Loucy (cell line): ENCODE measurements around the gene GALNT18.

ENCODE experiments used
- H2AFZ ChIP-seq: fragments of 200-600 bp; sonication (generic); 2 replicates; pipeline ENCODE4 v1.6.0; 2016; ENCODE audit warnings: antibody characterized with exemption, mild to moderate bottlenecking, low read length, moderate library complexity
- H3F3A ChIP-seq: fragments of 200-600 bp; 2 replicates; pipeline ENCODE4 v1.6.0; 2016; ENCODE audit warnings: antibody characterized with exemption, low read depth, mild to moderate bottlenecking
- H3K27me3 ChIP-seq: fragments of 200-600 bp; sonication (generic); 2 replicates; pipeline ENCODE4 v1.6.1; 2014; ENCODE audit warnings: low read length, mild to moderate bottlenecking; ENCODE audit not compliant: insufficient read depth, poor library complexity, severe bottlenecking
- H3K36me3 ChIP-seq: fragments of 200-600 bp; sonication (generic); 2 replicates; pipeline ENCODE4 v1.6.1; 2016; ENCODE audit warnings: low read length; ENCODE audit not compliant: insufficient read depth
- H3K4me1 ChIP-seq: fragments of 200-600 bp; sonication (generic); 2 replicates; pipeline ENCODE4 v1.5.1; 2014; ENCODE audit warnings: low read length, mild to moderate bottlenecking; ENCODE audit not compliant: insufficient read depth, poor library complexity, severe bottlenecking
- H3K4me2 ChIP-seq: fragments of 200-600 bp; sonication (generic); 2 replicates; pipeline ENCODE4 v1.6.0; 2014; ENCODE audit warnings: antibody characterized with exemption, low read length, low read depth, mild to moderate bottlenecking; ENCODE audit not compliant: poor library complexity, severe bottlenecking
- H3K4me3 ChIP-seq: fragments of 200-600 bp; sonication (generic); 2 replicates; pipeline ENCODE4 v1.5.1; 2014; ENCODE audit warnings: low read length, mild to moderate bottlenecking, mixed read lengths; ENCODE audit not compliant: poor library complexity, severe bottlenecking
- H3K79me2 ChIP-seq: fragments of 200-600 bp; sonication (generic); 2 replicates; pipeline ENCODE4 v1.6.1; 2014; ENCODE audit warnings: low read length; ENCODE audit not compliant: insufficient read depth
- H3K9ac ChIP-seq: fragments of 200-600 bp; sonication (generic); 2 replicates; pipeline ENCODE4 v1.6.0; 2014; ENCODE audit warnings: mild to moderate bottlenecking, low read depth, low read length, moderate library complexity; ENCODE audit not compliant: poor library complexity, severe bottlenecking
- H3K9me2 ChIP-seq: fragments of 200-600 bp; sonication (generic); replicated peaks from 2 replicates; pipeline ENCODE4 v1.6.1; 2016; ENCODE audit warnings: low read depth, low read length, mixed read lengths
- H3K9me3 ChIP-seq: fragments of 200-600 bp; sonication (generic); 2 replicates; pipeline ENCODE4 v1.6.1; 2014; ENCODE audit warnings: mild to moderate bottlenecking, antibody characterized with exemption, low read length, low read depth; ENCODE audit not compliant: insufficient read depth
- H4K20me1 ChIP-seq: fragments of 200-600 bp; sonication (generic); 2 replicates; pipeline ENCODE4 v1.6.0; 2014; ENCODE audit warnings: antibody characterized with exemption, low read length, mild to moderate bottlenecking; ENCODE audit not compliant: insufficient read depth, poor library complexity, severe bottlenecking
- EZH2phosphoT487 ChIP-seq: fragments of 200-600 bp; IDR thresholded peaks from 2 replicates; pipeline ENCODE4 v1.6.1; 2018; ENCODE audit warnings: antibody characterized with exemption, mild to moderate bottlenecking, moderate library complexity, borderline replicate concordance
- TF ChIP-seq, protein P1 (sequence below): fragments of 200-600 bp; sonication (generic); conservative IDR thresholded peaks from 2 replicates; pipeline ENCODE4 v1.5.1; 2014; ENCODE audit warnings: mild to moderate bottlenecking, antibody characterized with exemption, low read length

The GALNT18 gene

GRCh38 chr11:11246166-11246565 lies 375.6 kb downstream of the GALNT18 start:
- no peaks in the 10 kb centered on the region for H3K9me3 ChIP-seq
- peaks cover 10% of the 10 kb centered on the region for H3K4me1 ChIP-seq
- H3K27me3 ChIP-seq = no peaks in the 10 kb centered on the region
- H2AFZ ChIP-seq = no peak overlapping the region
- H3K9me2 ChIP-seq = no peaks in the 10 kb centered on the region
- TF ChIP-seq EZH2phosphoT487 = no peak
- TF ChIP-seq, protein P1, sequence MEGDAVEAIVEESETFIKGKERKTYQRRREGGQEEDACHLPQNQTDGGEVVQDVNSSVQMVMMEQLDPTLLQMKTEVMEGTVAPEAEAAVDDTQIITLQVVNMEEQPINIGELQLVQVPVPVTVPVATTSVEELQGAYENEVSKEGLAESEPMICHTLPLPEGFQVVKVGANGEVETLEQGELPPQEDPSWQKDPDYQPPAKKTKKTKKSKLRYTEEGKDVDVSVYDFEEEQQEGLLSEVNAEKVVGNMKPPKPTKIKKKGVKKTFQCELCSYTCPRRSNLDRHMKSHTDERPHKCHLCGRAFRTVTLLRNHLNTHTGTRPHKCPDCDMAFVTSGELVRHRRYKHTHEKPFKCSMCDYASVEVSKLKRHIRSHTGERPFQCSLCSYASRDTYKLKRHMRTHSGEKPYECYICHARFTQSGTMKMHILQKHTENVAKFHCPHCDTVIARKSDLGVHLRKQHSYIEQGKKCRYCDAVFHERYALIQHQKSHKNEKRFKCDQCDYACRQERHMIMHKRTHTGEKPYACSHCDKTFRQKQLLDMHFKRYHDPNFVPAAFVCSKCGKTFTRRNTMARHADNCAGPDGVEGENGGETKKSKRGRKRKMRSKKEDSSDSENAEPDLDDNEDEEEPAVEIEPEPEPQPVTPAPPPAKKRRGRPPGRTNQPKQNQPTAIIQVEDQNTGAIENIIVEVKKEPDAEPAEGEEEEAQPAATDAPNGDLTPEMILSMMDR = no peak
- H3K4me2 ChIP-seq = no peak overlapping the region
- no peak overlapping the region for H3K4me3 ChIP-seq
- no peaks in the 10 kb centered on the region for H3K36me3 ChIP-seq
- no peaks in the 10 kb centered on the region for H4K20me1 ChIP-seq
- no peak overlapping the region for H3K9ac ChIP-seq
- no peaks in the 10 kb centered on the region for H3K79me2 ChIP-seq
- no peaks in the 10 kb centered on the region for H3F3A ChIP-seq

GRCh38 chr11:11245453-11245852 lies 376.4 kb downstream of the GALNT18 start:
- no peak overlapping the region for H3K9ac ChIP-seq
- H3K36me3 ChIP-seq = no peaks in the 10 kb centered on the region
- H3K4me3 ChIP-seq = no peak overlapping the region
- H3K9me3 ChIP-seq = no peaks in the 10 kb centered on the region
- no peaks in the 10 kb centered on the region for H3K9me2 ChIP-seq
- H3K4me1 ChIP-seq = peaks cover 10% of the 10 kb centered on the region
- TF ChIP-seq, protein P1 = no peak
- no peaks in the 10 kb centered on the region for H4K20me1 ChIP-seq
- no peaks in the 10 kb centered on the region for H3K79me2 ChIP-seq
- no peaks in the 10 kb centered on the region for H3K27me3 ChIP-seq
- no peak overlapping the region for H3K4me2 ChIP-seq
- H2AFZ ChIP-seq = no peak overlapping the region
- H3F3A ChIP-seq = no peaks in the 10 kb centered on the region

- H3K9ac ChIP-seq = no peak overlapping the region
- TF ChIP-seq, protein P1 = no peak
- TF ChIP-seq EZH2phosphoT487 = no peak
- no peaks in the 10 kb centered on the region for H3K9me2 ChIP-seq
These were observed 377.2 kb downstream of the GALNT18 start for GRCh38 chr11:11244470-11245080.

More at GRCh38 chr11:11244470-11245080, 377.2 kb downstream of the GALNT18 start:
- Histone ChIP-seq H3K27me3 (no peaks in the 10 kb centered on the region), H3K9me3 (no peaks in the 10 kb centered on the region), H3K4me1 (peaks cover 10% of the 10 kb centered on the region), H3K4me2 (no peak overlapping the region), H3K4me3 (no peak overlapping the region), H3K36me3 (no peaks in the 10 kb centered on the region), H2AFZ (no peak overlapping the region), H3F3A (no peaks in the 10 kb centered on the region), H4K20me1 (no peaks in the 10 kb centered on the region), H3K79me2 (no peaks in the 10 kb centered on the region)
